Chondrocyte (in vitro differentiated cells): ENCODE data around the gene GALNT2. TPM values are rescaled to one million over a fixed set of nuclear protein-coding genes. Genes with fewer than 3 reads are reported as not detected.

Source experiments
- DNase-seq: peaks from one replicate; pipeline ENCODE4 v3.0.0; 2021; ENCODE audit warnings: mixed read lengths, low spot score
- H3K27ac Mint-ChIP-seq: one replicate; pipeline ENCODE4 v1.8.0; 2021; ENCODE audit warnings: mild to moderate bottlenecking, moderate library complexity, mixed read lengths; ENCODE audit not compliant: unreplicated experiment
- H3K27me3 Mint-ChIP-seq: 2 replicates; pipeline ENCODE4 v1.8.0; 2021; ENCODE audit warnings: low read depth, mixed read lengths
- H3K36me3 Mint-ChIP-seq: 2 replicates; pipeline ENCODE4 v1.8.0; 2021; ENCODE audit warnings: low read depth, mixed read lengths
- H3K4me1 Mint-ChIP-seq: 2 replicates; pipeline ENCODE4 v1.8.0; 2021; ENCODE audit warnings: low read depth, mild to moderate bottlenecking, mixed read lengths
- H3K4me3 Mint-ChIP-seq: one replicate; pipeline ENCODE4 v1.8.0; 2021; ENCODE audit warnings: mild to moderate bottlenecking, moderate library complexity, mixed read lengths; ENCODE audit not compliant: unreplicated experiment
- H3K9me3 Mint-ChIP-seq: 2 replicates; pipeline ENCODE4 v1.8.0; 2021; ENCODE audit warnings: low read depth, mixed read lengths
- total RNA-seq: library from RNA; stranded (reverse); gene quantifications from 3 replicates; pipeline ENCODE4 v1.2.1, GENCODE V29; 2021
- TF ChIP-seq, protein P1 (sequence below): fragments of 200-600 bp; sonication (generic); IDR thresholded peaks from 2 replicates; pipeline ENCODE4 v1.5.0; 2021; ENCODE audit warnings: antibody characterized with exemption, mild to moderate bottlenecking, moderate library complexity

The GALNT2 gene
- total RNA-seq, 1 donor from 2014 or later, result 223 TPM

DNA sequence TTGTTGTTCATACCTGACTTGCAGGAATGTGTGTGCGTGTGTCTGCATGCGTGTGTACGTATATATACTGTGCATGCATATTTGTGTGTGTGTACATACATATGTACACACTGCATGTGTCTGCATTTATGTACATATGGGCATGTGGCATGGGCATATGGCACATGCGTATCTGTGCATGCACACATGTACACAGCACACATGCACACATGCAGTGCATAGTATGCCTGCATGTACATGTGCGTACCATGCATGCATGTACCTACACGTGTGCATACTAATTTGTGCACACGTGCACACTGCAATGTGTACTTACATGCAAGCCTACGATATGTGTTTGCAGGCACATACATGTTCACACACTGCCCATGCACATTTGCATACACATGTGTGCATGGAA, 43.9 kb downstream of the GALNT2 start:
- TF ChIP-seq, protein P1, sequence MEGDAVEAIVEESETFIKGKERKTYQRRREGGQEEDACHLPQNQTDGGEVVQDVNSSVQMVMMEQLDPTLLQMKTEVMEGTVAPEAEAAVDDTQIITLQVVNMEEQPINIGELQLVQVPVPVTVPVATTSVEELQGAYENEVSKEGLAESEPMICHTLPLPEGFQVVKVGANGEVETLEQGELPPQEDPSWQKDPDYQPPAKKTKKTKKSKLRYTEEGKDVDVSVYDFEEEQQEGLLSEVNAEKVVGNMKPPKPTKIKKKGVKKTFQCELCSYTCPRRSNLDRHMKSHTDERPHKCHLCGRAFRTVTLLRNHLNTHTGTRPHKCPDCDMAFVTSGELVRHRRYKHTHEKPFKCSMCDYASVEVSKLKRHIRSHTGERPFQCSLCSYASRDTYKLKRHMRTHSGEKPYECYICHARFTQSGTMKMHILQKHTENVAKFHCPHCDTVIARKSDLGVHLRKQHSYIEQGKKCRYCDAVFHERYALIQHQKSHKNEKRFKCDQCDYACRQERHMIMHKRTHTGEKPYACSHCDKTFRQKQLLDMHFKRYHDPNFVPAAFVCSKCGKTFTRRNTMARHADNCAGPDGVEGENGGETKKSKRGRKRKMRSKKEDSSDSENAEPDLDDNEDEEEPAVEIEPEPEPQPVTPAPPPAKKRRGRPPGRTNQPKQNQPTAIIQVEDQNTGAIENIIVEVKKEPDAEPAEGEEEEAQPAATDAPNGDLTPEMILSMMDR, result no peak
- H3K4me1 Mint-ChIP-seq, result peaks cover 84% of the 10 kb centered on the region
- no peak overlapping the region for H3K4me3 Mint-ChIP-seq
- no peak for DNase-seq
- no peaks in the 10 kb centered on the region for H3K9me3 Mint-ChIP-seq
- no peak overlapping the region for H3K27ac Mint-ChIP-seq
- H3K27me3 Mint-ChIP-seq, result no peaks in the 10 kb centered on the region
- peaks cover 6% of the 10 kb centered on the region for H3K36me3 Mint-ChIP-seq

DNA sequence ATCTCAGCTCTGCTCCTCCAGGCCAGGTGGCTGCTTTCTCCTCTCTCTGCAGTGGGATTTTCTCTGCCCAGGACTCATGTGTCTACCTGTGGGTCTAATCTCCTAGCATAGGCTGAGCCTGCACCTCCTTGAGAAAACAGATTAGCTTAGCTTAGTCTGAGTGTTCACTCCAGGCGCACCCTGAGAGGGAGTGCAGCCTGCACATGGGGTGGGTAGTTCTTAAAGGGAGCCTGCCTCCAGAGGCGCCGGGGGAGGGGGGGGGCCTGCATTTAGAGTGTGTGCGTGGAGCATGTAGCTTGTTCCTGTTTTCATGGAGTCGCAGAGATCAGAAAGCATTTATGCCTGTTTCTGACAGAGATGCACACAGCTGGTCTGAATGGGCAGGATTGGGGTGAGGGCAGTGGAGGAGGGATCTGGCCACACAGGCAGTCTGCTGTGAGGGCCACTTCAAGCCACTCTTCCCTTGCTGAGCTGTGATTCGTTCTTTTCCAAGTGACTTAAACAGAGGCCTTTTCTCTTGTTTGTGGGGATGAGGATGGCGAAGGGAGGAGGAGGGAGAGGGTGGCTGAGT, 45.2 kb downstream of the GALNT2 start:
- Mint-ChIP-seq H3K27ac (peak overlapping the region; percentile 97), H3K4me3 (no peak overlapping the region), H3K27me3 (no peaks in the 10 kb centered on the region), H3K36me3 (peaks cover 6% of the 10 kb centered on the region), H3K4me1 (peaks cover 74% of the 10 kb centered on the region), H3K9me3 (no peaks in the 10 kb centered on the region)
- DNase-seq, result no peak
- TF ChIP-seq, protein P1, result no peak

DNA sequence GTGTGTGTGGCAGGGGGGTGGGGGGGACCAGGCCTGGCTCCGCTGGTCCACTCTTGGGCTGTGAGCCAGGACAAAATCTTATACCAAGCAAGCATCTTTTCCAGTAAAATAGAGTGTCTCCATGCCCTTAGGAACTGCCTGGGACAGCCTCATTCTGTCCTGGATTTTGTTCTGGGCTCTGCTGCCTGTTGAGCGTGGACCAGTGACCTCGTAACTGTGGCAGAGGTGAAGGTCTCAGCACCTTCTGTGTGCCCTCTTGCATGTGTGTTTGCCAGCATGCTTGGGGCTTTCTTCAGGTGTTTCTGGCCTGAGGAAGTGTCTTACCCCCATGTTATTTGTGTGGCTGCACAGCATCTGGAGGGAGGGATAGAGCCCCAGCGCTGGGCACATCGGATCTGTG, 45.7 kb downstream of the GALNT2 start:
- Mint-ChIP-seq H3K27ac (peak overlapping the region; percentile 97), H3K4me1 (peaks cover 72% of the 10 kb centered on the region)

DNA sequence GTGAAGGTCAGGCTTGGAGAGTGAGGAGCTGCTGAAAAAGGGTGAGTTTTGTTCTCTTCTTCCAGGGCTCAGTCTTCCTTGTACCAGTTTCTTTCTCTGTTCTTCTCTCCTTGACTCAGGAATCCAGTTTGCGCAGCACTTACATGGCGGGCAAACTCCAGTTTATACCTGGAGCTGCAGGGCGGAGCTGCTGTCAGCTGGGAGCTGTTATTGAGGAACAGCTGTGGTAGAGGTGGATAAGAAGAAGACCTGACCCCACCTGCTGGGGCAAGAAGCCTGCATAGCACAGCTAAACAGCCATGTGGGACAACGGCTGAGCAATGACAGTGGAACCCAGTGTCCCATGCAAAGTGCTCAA, 46.2 kb downstream of the GALNT2 start:
- Mint-ChIP-seq H3K36me3 (peaks cover 6% of the 10 kb centered on the region), H3K4me1 (peaks cover 71% of the 10 kb centered on the region), H3K27me3 (no peaks in the 10 kb centered on the region), H3K4me3 (peak overlapping the region; percentile 54), H3K9me3 (no peaks in the 10 kb centered on the region), H3K27ac (peak overlapping the region; percentile 97)
- DNase-seq, result no peak
- TF ChIP-seq, protein P1, result no peak

More for the DNA sequence above, 45.7 kb downstream of the GALNT2 start:
- Mint-ChIP-seq H3K4me3 (no peak overlapping the region), H3K9me3 (no peaks in the 10 kb centered on the region), H3K27me3 (no peaks in the 10 kb centered on the region), H3K36me3 (peaks cover 6% of the 10 kb centered on the region)
- TF ChIP-seq, protein P1, result no peak
- DNase-seq, result no peak

DNA sequence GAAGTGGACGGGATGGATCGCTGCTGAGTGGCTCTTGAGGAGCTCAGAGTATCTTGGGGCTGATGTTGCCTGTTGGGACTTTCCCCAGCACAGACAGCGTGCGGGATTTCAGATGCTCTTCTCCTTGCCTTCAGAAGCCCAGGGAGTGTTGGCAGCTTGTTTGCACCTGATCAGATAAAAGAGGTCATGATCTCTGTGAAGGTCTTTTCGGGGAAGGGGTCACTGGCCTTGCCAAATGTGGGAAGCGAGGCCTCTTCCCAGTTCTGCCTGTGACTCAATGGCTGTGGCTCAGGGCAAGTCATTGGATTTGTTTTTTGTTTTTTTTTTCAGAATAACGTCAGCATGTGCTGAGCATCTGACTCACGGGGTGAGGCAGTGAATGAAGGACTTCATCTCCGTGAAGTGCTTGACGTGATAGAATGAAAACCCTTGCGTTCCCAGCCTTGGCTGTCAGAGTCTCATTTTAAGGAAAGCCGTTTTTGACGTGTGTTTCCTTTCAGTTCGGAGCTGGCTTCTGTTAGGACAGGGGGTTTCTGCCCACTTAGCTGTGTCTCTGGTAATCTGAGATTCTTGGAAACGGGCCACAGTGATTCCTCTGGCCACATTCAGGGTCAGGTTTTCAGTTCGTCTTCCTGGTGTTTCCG, 46.7 kb downstream of the GALNT2 start:
- Mint-ChIP-seq H3K9me3 (no peaks in the 10 kb centered on the region), H3K27me3 (no peaks in the 10 kb centered on the region), H3K4me3 (peak overlapping the region; percentile 54), H3K36me3 (peaks cover 6% of the 10 kb centered on the region), H3K27ac (peak overlapping the region; percentile 97), H3K4me1 (peaks cover 74% of the 10 kb centered on the region)
- TF ChIP-seq, protein P1, result no peak
- DNase-seq, result no peak
